Activated CD8-positive, alpha-beta memory T cell treated with anti-CD3 and anti-CD28 coated beads for 48 hours (primary cell): ENCODE measurements around the gene THEMIS.
"Not testable (repeated sequence)": the region's sequence is repeated elsewhere in the genome, so short reads cannot be mapped to it uniquely, and the experiment has no call there.

ENCODE experiments used
- DNase-seq, 3 experiments: peaks; one replicate each; pipeline ENCODE4 v3.0.0-alpha.2; 2020; ENCODE audit warnings: low read depth in 2 of 3, low spot score in 2 of 3

Gene THEMIS

GRCh38 chr6:127807806-127808517, 92.9 kb downstream of the THEMIS start:
- DNase-seq = no peak

- DNase-seq = no peak
Observed at GRCh38 chr6:127796713-127797112, 104.1 kb downstream of the THEMIS start.

- DNase-seq = no peak
Observed at GRCh38 chr6:127794405-127794804, 106.5 kb downstream of the THEMIS start.

GRCh38 chr6:127793396-127793795, 107.5 kb downstream of the THEMIS start:
- DNase-seq = no peak

GRCh38 chr6:127792616-127793015, 108.2 kb downstream of the THEMIS start:
- no peak for DNase-seq

GRCh38 chr6:127791779-127792528, 108.9 kb downstream of the THEMIS start:
- no peak for DNase-seq

GRCh38 chr6:127790571-127790970, 110.3 kb downstream of the THEMIS start:
- no peak for DNase-seq

GRCh38 chr6:127786109-127786508, 114.7 kb downstream of the THEMIS start:
- no peak for DNase-seq

GRCh38 chr6:127784468-127784867, 116.4 kb downstream of the THEMIS start:
- no peak for DNase-seq

- not testable (repeated sequence) for DNase-seq
Observed at GRCh38 chr6:127781636-127782272, 119.1 kb downstream of the THEMIS start.

- no peak for DNase-seq
Observed at GRCh38 chr6:127776320-127776719, 124.5 kb downstream of the THEMIS start.

- DNase-seq = no peak
Observed at GRCh38 chr6:127775371-127775770, 125.5 kb downstream of the THEMIS start.

- no peak for DNase-seq
Observed at GRCh38 chr6:127768745-127769144, 132.1 kb downstream of the THEMIS start.

- no peak for DNase-seq
Observed at GRCh38 chr6:127768223-127768622, 132.6 kb downstream of the THEMIS start.

- no peak for DNase-seq
Observed at GRCh38 chr6:127765949-127766348, 134.9 kb downstream of the THEMIS start.

GRCh38 chr6:127762284-127762683, 138.6 kb downstream of the THEMIS start:
- DNase-seq = no peak

GRCh38 chr6:127761084-127761483, 139.8 kb downstream of the THEMIS start:
- DNase-seq = no peak

GRCh38 chr6:127749095-127749494, 151.8 kb downstream of the THEMIS start:
- DNase-seq = no peak

- no peak for DNase-seq
Observed at GRCh38 chr6:127748290-127748689, 152.6 kb downstream of the THEMIS start.

GRCh38 chr6:127738423-127738822, 162.4 kb downstream of the THEMIS start:
- DNase-seq = no peak

GRCh38 chr6:127737768-127738167, 163.1 kb downstream of the THEMIS start:
- no peak for DNase-seq

GRCh38 chr6:127737009-127737486, 163.8 kb downstream of the THEMIS start:
- DNase-seq = no peak
